WTC11 (cell line): ENCODE data around the gene DDIAS. TPM values are rescaled to one million over a fixed set of nuclear protein-coding genes. Genes with fewer than 3 reads are reported as not detected.

ENCODE experiments used
- ATAC-seq: fragments of 200-7000 bp; cut with Tn5 transposase; 2 replicates; pipeline ENCODE4 v1.10.0; 2021; ENCODE audit warnings: mild to moderate bottlenecking, moderate library complexity
- CTCF ChIA-PET: fragments of 300-600 bp; sonication (Branson Sonifier 250); formaldehyde crosslinking; loops from one replicate; lab custom pipeline; 2021; ENCODE audit warnings: antibody characterized with exemption; lab: Charles Lee
- POLR2A ChIA-PET: fragments of 350-600 bp; sonication (Branson Sonifier 250); formaldehyde crosslinking; loops from one replicate; lab custom pipeline; 2021; ENCODE audit warnings: antibody characterized with exemption; lab: Charles Lee
- DNase-seq: peaks from one replicate; pipeline ENCODE4 v3.0.0; 2021; ENCODE audit warnings: low spot score
- H3K27ac Mint-ChIP-seq: 2 replicates; pipeline ENCODE4 v1.8.0; 2021; ENCODE audit warnings: mixed read lengths
- H3K27me3 Mint-ChIP-seq: 2 replicates; pipeline ENCODE4 v1.8.0; 2021; ENCODE audit warnings: low read depth, mild to moderate bottlenecking, moderate library complexity, mixed read lengths
- H3K36me3 Mint-ChIP-seq: 2 replicates; pipeline ENCODE4 v1.8.0; 2021; ENCODE audit warnings: mixed read lengths
- H3K4me1 Mint-ChIP-seq: 2 replicates; pipeline ENCODE4 v1.8.0; 2022; ENCODE audit warnings: mixed read lengths
- H3K4me3 Mint-ChIP-seq: 2 replicates; pipeline ENCODE4 v1.8.0; 2021; ENCODE audit warnings: mild to moderate bottlenecking, moderate library complexity, mixed read lengths
- H3K9me3 Mint-ChIP-seq: 2 replicates; pipeline ENCODE4 v1.8.0; 2021; ENCODE audit warnings: mixed read lengths
- AFF4 ChIP-seq: sonication (generic); formaldehyde crosslinking; IDR thresholded peaks from 2 replicates; pipeline ENCODE4 v1.8.1; 2023; ENCODE audit warnings: mild to moderate bottlenecking, missing genetic modification reagents, borderline replicate concordance
- ARID4B ChIP-seq: sonication (generic); formaldehyde crosslinking; IDR thresholded peaks from 2 replicates; pipeline ENCODE4 v1.8.0; 2023; ENCODE audit warnings: missing genetic modification reagents, mild to moderate bottlenecking, borderline replicate concordance
- ATF6 ChIP-seq: sonication (generic); formaldehyde crosslinking; IDR thresholded peaks from 2 replicates; pipeline ENCODE4 v1.8.1; 2023; ENCODE audit warnings: mild to moderate bottlenecking, missing genetic modification reagents
- CREB1 ChIP-seq: sonication (generic); formaldehyde crosslinking; IDR thresholded peaks from 2 replicates; pipeline ENCODE4 v1.8.0; 2023; ENCODE audit warnings: mild to moderate bottlenecking, missing genetic modification reagents
- CTCF ChIP-seq: fragments of 200-600 bp; IDR thresholded peaks from 2 replicates; pipeline ENCODE4 v1.8.0; 2022; ENCODE audit warnings: antibody characterized with exemption
- E2F5 ChIP-seq: sonication (generic); formaldehyde crosslinking; IDR thresholded peaks from 2 replicates; pipeline ENCODE4 v1.8.1; 2022; ENCODE audit warnings: mild to moderate bottlenecking, moderate library complexity, missing genetic modification reagents
- KAT7 ChIP-seq: sonication (generic); formaldehyde crosslinking; IDR thresholded peaks from 2 replicates; pipeline ENCODE4 v1.8.1; 2023; ENCODE audit warnings: missing genetic modification reagents, mild to moderate bottlenecking, borderline replicate concordance
- PREB ChIP-seq: sonication (generic); formaldehyde crosslinking; IDR thresholded peaks from 2 replicates; pipeline ENCODE4 v1.8.1; 2022; ENCODE audit warnings: mild to moderate bottlenecking, missing genetic modification reagents, moderate library complexity, borderline replicate concordance
- PRRX2 ChIP-seq: fragments of 250-450 bp; sonication (Bioruptor Pico); IDR thresholded peaks from 2 replicates; pipeline ENCODE4 v1.8.0; 2021; ENCODE audit warnings: mild to moderate bottlenecking
- RORB ChIP-seq: fragments of 250-450 bp; sonication (Bioruptor Pico); IDR thresholded peaks from 2 replicates; pipeline ENCODE4 v1.9.0; 2021; ENCODE audit warnings: mild to moderate bottlenecking
- SMAD4 ChIP-seq: sonication (generic); formaldehyde crosslinking; IDR thresholded peaks from 2 replicates; pipeline ENCODE4 v1.8.0; 2022; ENCODE audit warnings: mild to moderate bottlenecking, missing genetic modification reagents
- SOX15 ChIP-seq: fragments of 250-450 bp; sonication (Bioruptor Pico); IDR thresholded peaks from 2 replicates; pipeline ENCODE4 v1.9.0; 2021; ENCODE audit warnings: mild to moderate bottlenecking
- USF1 ChIP-seq: sonication (generic); formaldehyde crosslinking; IDR thresholded peaks from 2 replicates; pipeline ENCODE4 v1.8.0; 2022; ENCODE audit warnings: mild to moderate bottlenecking, missing genetic modification reagents
- ZBTB43 ChIP-seq: sonication (generic); formaldehyde crosslinking; IDR thresholded peaks from 2 replicates; pipeline ENCODE4 v1.8.1; 2023; ENCODE audit warnings: mild to moderate bottlenecking, missing genetic modification reagents
- ZNF423 ChIP-seq: fragments of 250-450 bp; sonication (Bioruptor Pico); IDR thresholded peaks from 2 replicates; pipeline ENCODE4 v2.1.2; 2022; ENCODE audit warnings: mild to moderate bottlenecking, moderate library complexity
- total RNA-seq: library from RNA; stranded (reverse); gene quantifications from 3 replicates; pipeline ENCODE4 v1.2.3, GENCODE V29; 2021

Gene DDIAS
- total RNA-seq, 1 experiment from 2014 or later = 28.7 TPM

- TF ChIP-seq USF1 (CRISPR knock-in tag) (no peak), CREB1 (CRISPR knock-in tag) (no peak), RORB (CRISPR knock-in tag) (no peak), ATF6 (CRISPR knock-in tag) (no peak), ARID4B (CRISPR knock-in tag) (no peak)
Observed at GRCh38 chr11:82936261-82936660, 34.7 kb downstream of the DDIAS start (continued).

- no peak for DNase-seq
- Mint-ChIP-seq H3K4me1 (no peaks in the 10 kb centered on the region), H3K9me3 (no peaks in the 10 kb centered on the region)
- POLR2A ChIA-PET = no interaction called here
- TF ChIP-seq CTCF = no peak
- TF ChIP-seq E2F5 = no peak
- no peak for TF ChIP-seq SMAD4 (CRISPR knock-in tag)
- no peak for TF ChIP-seq SOX15 (CRISPR knock-in tag)
- no peak for TF ChIP-seq AFF4
- TF ChIP-seq ZNF423 (CRISPR knock-in tag) = no peak
- TF ChIP-seq PREB (CRISPR knock-in tag) = no peak
- no peak for TF ChIP-seq PRRX2
- TF ChIP-seq ZBTB43 (CRISPR knock-in tag) = no peak
- no peak for TF ChIP-seq KAT7 (CRISPR knock-in tag)
- TF ChIP-seq, all 79 proteins: peak for 0
- Mint-ChIP-seq H3K27ac (no peak overlapping the region), H3K36me3 (peaks cover 11% of the 10 kb centered on the region), H3K4me3 (no peak overlapping the region), H3K27me3 (no peaks in the 10 kb centered on the region)
- no peak; the same call in 1 of the 2 replicates for ATAC-seq
- CTCF ChIA-PET = no interaction called here
Observed at GRCh38 chr11:82937554-82937953, 36.0 kb downstream of the DDIAS start.
